Measurements from ENCODE around the gene CNTFR. TPM values are rescaled to one million over a fixed set of nuclear protein-coding genes. Genes with fewer than 3 reads are reported as not detected.
A peak's percentile ranks its signal among the peaks of the same experiment; 100 is the strongest.

CNTFR gene
- total RNA-seq, 1 experiment from 2014 or later, result 2.7 TPM

GRCh38 chr9:34611811-34612787 is 22.6 kb upstream of the CNTFR start, which contains the start of gene RPP25L:
RPP25L (minus strand) TSS chr9:34612097; CDS start chr9:34611296, 801 bp downstream.
- TF ChIP-seq REST (IDR thresholded peaks at IDR 0.05; ENCODE audit: insufficient read depth in 1 of 2, low read depth in 2 of 2, low read length in 1 of 2), result no peak
- peak; percentile 93 for TF ChIP-seq POLR2AphosphoS5 (IDR thresholded peaks at IDR 0.05; ENCODE audit: low read depth, low read length)
- H3K27ac ChIP-seq (ENCODE audit: low read length), result peak within 1 kb of the TSS; percentile 96
- no peaks in the 10 kb centered on the region for H3K36me3 ChIP-seq (ENCODE audit: control insufficient read depth, insufficient read depth, low read length)
- ChIA-PET CTCF (interaction anchor here (0.5 to 1.4 kb wide), 3 partner anchors 22 to 90 kb away, joined by 3 to 6 read pairs (median 3); no protein-coding TSS in a partner anchor), POLR2A (interaction anchor here (0.8 kb wide), 1 partner anchor 24 kb away, joined by 9 read pairs; no protein-coding TSS in a partner anchor)
- intact Hi-C loops (cut with micrococcal nuclease; ENCODE audit: unreplicated experiment) (no loop called here), in situ Hi-C loops (cut with HindIII; ENCODE audit: low pct_unique_long_range_greater_than_20kb, low sequenced_read_pairs) (no loop called here)
- no peaks in the 10 kb centered on the region for H3K27me3 ChIP-seq (ENCODE audit: control insufficient read depth, insufficient read depth, low read length)
- H3K4me1 ChIP-seq (ENCODE audit: control insufficient read depth, insufficient read depth, low read length), result peaks cover 16% of the 10 kb centered on the region
- H3K9me3 ChIP-seq (ENCODE audit: control insufficient read depth, insufficient read depth, low read depth, low read length), result no peaks in the 10 kb centered on the region
- no peak for DNase-seq (ENCODE audit: low read depth, low spot score)
- peak; percentile 94 for ATAC-seq
- H3K4me3 ChIP-seq (ENCODE audit: low read depth in 2 of 2, low read length in 2 of 2), result peak within 1 kb of the TSS; percentile 68 to 80
- no TSS peak for BruUV-seq (replicated peaks)

- Histone ChIP-seq H3K4me1 (ENCODE audit: control insufficient read depth, insufficient read depth, low read length) (peaks cover 16% of the 10 kb centered on the region), H3K27ac (ENCODE audit: low read length) (peak overlapping the region; percentile 96), H3K4me3 (ENCODE audit: low read depth in 2 of 2, low read length in 2 of 2) (peak overlapping the region; percentile 68 to 80), H3K36me3 (ENCODE audit: control insufficient read depth, insufficient read depth, low read length) (no peaks in the 10 kb centered on the region), H3K27me3 (ENCODE audit: control insufficient read depth, insufficient read depth, low read length) (no peaks in the 10 kb centered on the region), H3K9me3 (ENCODE audit: control insufficient read depth, insufficient read depth, low read depth, low read length) (no peaks in the 10 kb centered on the region)
- no peak for TF ChIP-seq REST (IDR thresholded peaks at IDR 0.05; ENCODE audit: insufficient read depth in 1 of 2, low read depth in 2 of 2, low read length in 1 of 2)
- TF ChIP-seq CTCF (IDR thresholded peaks at IDR 0.05), result no peak
- TF ChIP-seq SIN3A (IDR thresholded peaks at IDR 0.05; ENCODE audit: borderline replicate concordance, insufficient read depth, low read depth, low read length), result no peak
- TF ChIP-seq POLR2AphosphoS5 (IDR thresholded peaks at IDR 0.05; ENCODE audit: low read depth, low read length), result no peak
- TF ChIP-seq TCF7L2 (IDR thresholded peaks at IDR 0.05; ENCODE audit: low read depth, low read length), result no peak
- in situ Hi-C loops (cut with HindIII; ENCODE audit: low pct_unique_long_range_greater_than_20kb, low sequenced_read_pairs), result no loop called here
- DNase-seq (ENCODE audit: low read depth, low spot score) (no peak), ATAC-seq (peak; percentile 15)
- ChIA-PET POLR2A (no interaction called here), CTCF (interaction anchor here (0.8 to 1.4 kb wide), 2 partner anchors 19 to 23 kb away, joined by 3 to 6 read pairs; no protein-coding TSS in a partner anchor)
- TSS peak; percentile 73 for BruUV-seq (replicated peaks)
- intact Hi-C loops (cut with micrococcal nuclease; ENCODE audit: unreplicated experiment), result no loop called here
Observed at GRCh38 chr9:34611251-34611810, 21.8 kb upstream of the CNTFR start.
